Measurements from ENCODE around the gene G2E3.
"Not testable (repeated sequence)": the region's sequence is repeated elsewhere in the genome, so short reads cannot be mapped to it uniquely, and the experiment has no call there.

G2E3 gene

DNA sequence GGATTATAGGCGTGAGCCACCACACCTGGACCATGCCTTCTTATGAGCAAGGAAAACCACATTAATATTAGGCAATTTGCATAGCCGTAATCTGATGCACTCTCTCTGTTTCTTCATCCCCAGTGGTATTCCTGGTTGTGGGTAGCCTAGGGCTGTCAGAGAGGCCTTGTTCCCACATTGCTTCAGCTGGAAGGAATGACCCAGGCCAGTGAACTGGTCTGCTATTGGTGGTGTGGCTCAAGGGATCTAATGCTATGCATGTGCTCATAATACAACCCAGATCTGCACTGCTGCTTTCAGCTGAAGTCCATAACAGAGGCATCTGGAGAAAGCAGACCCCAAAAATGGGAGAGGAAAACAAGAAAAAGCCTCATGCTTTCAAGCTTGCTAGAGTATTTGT lies 33.1 kb upstream of the G2E3 start:
- DNase-seq (ENCODE audit: low read depth): peak; percentile 39
- TF ChIP-seq, protein P1, sequence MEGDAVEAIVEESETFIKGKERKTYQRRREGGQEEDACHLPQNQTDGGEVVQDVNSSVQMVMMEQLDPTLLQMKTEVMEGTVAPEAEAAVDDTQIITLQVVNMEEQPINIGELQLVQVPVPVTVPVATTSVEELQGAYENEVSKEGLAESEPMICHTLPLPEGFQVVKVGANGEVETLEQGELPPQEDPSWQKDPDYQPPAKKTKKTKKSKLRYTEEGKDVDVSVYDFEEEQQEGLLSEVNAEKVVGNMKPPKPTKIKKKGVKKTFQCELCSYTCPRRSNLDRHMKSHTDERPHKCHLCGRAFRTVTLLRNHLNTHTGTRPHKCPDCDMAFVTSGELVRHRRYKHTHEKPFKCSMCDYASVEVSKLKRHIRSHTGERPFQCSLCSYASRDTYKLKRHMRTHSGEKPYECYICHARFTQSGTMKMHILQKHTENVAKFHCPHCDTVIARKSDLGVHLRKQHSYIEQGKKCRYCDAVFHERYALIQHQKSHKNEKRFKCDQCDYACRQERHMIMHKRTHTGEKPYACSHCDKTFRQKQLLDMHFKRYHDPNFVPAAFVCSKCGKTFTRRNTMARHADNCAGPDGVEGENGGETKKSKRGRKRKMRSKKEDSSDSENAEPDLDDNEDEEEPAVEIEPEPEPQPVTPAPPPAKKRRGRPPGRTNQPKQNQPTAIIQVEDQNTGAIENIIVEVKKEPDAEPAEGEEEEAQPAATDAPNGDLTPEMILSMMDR (IDR thresholded peaks at IDR 0.05; ENCODE audit: insufficient read depth, low read depth, low read length, missing control alignments): no peak
- no peak overlapping the region for H3K4me3 ChIP-seq (ENCODE audit: low read length)

DNA sequence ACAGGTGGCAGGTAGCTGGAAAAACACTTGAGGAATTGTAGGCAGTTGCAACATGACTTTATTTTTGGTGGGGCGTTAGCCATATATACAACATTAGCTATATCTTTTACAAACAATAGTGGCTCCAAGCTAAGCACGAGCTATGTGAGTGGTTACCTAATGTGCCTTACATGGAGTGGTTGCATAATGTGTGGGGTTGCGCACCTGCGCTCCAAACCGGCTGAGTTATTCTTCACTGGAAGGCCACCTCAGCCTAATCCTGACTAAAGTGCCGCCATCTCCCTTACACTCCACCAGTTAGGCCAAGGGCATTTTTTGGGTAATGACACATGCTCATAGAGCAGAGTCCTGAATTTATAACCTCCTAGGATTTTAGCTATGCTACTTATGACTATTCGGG lies 31.8 kb upstream of the G2E3 start:
- no peak for DNase-seq (ENCODE audit: low read depth)
- H3K4me3 ChIP-seq (ENCODE audit: low read length): no peak overlapping the region
- TF ChIP-seq, protein P1 (IDR thresholded peaks at IDR 0.05; ENCODE audit: insufficient read depth, low read depth, low read length, missing control alignments): no peak

DNA sequence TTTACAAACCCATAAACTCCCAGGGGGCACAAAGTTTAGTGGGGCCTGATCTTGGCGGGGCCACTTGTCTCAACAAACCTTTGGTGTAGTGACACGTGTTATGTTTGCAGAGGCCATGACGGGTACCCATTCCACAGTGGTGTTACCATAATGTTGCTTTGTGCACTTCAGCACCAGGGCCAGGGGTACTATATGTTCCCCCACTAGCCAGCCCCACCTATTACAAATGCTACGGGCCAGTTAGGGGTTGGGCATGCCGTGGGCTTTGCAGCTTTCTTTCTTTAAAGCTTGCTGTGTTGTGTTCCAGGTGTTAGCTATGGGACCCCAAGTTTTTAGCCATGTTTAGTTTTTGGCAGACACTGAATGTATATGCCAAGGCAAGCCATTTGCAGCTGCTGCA lies 30.8 kb upstream of the G2E3 start:
- peak; percentile 4 for DNase-seq (ENCODE audit: low read depth)
- TF ChIP-seq, protein P1 (IDR thresholded peaks at IDR 0.05; ENCODE audit: insufficient read depth, low read depth, low read length, missing control alignments): no peak
- no peak overlapping the region for H3K4me3 ChIP-seq (ENCODE audit: low read length)

DNA sequence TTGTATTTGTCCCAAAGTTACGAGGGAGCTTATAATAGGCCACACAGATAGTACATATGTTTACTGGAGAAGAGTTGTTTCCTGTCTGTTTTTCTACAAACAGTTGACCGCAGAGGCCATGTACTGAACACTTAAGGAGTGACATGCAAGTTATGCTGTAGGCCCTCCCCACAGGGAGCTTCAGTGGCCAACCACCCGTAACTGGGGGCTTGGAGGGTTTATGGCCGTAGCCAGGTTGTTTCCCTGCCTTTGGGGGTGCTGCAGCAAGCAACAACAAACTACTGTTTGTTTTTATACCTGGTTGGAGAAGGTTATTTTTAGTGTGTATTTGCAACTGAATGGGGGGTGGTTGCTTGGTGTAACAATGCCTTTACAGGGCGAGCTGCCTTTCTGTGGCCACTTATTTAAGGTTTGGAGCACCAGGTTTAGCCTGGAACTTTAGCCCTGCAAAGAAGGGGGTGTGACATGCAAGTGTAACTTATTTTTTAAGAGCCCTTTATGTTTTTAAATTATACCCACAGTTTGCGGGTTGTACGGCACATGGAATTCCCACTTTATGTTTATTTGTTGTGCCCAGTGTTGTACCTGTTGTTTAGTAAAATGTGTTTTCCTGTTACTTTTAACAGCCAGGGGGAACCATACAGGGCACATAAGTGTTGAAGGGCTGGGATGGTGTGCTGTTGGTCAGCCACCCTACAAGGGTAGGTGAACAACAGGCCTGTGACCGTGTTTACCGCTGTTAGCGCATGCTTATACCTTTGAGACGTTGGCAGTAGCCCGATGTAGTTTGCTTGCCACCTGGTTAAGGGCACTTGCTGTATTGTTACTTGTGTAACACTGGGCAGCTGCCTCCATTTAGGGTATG lies 29.9 kb upstream of the G2E3 start:
- DNase-seq (ENCODE audit: low read depth): no peak
- H3K4me3 ChIP-seq (ENCODE audit: low read length): no peak overlapping the region
- TF ChIP-seq, protein P1 (IDR thresholded peaks at IDR 0.05; ENCODE audit: insufficient read depth, low read depth, low read length, missing control alignments): no peak

DNA sequence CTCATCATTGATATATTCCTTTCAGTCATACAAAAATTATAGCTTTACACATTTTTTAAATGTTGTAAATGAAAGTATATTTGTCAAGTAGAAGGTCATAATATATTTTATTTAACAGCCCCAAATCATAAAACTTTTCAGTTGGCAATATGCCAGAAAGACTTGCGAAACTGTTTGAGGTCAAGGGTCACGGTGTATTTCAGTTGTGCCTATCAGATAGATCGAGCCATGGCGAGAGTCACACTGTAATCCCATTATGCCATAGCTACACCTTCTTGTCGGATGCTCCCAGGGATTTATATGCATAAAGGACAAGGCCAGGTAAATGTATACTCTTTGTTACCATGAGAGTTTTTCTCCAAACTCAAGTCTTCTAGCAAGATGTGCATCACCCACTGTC lies 26.7 kb upstream of the G2E3 start:
- TF ChIP-seq, protein P1 (IDR thresholded peaks at IDR 0.05; ENCODE audit: insufficient read depth, low read depth, low read length, missing control alignments): no peak
- peak; percentile 5 for DNase-seq (ENCODE audit: low read depth)

DNA sequence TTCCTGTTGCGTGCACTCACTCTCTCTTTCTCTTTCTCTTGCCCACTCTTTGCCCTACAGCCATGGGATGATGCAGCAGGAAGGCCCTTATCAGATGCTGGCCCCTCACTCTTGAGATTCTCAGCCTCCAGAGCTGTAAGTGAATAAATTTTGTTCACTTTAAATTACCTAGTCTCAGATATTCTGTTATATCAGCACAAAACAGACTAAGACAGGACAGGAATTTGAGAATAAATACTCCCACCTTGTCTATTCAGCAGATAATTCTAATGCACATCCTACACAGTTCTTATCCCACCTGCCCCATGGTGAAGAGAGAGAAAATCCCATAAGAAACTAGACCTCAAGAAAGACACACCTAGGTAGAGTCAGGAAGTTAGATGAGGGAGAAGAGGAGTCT lies 25.8 kb upstream of the G2E3 start:
- DNase-seq (ENCODE audit: low read depth): no peak
- H3K4me3 ChIP-seq (ENCODE audit: low read length): no peak overlapping the region
- TF ChIP-seq, protein P1 (IDR thresholded peaks at IDR 0.05; ENCODE audit: insufficient read depth, low read depth, low read length, missing control alignments): no peak

More for the DNA sequence above, 26.7 kb upstream of the G2E3 start:
- no peak overlapping the region for H3K4me3 ChIP-seq (ENCODE audit: low read length)

DNA sequence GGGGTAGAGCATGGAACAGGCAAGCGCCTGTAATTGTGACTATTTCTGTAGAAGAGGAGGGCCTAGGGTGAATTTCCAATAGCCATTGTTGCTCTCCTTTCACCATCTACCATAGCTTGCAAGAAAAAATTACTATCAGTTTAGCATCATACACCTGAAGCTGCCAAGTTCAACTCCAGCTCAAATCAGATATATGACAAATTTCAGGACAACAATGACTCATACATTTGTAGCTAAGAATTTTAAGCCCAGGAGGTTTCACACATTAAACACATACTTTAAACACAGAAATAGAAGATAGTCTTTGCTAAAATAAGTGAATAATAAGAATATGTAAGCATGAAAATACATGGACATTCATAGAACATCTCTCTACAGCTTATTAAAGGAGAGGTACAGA lies 17.6 kb upstream of the G2E3 start:
- no peak overlapping the region for H3K4me3 ChIP-seq (ENCODE audit: low read length)
- TF ChIP-seq, protein P1 (IDR thresholded peaks at IDR 0.05; ENCODE audit: insufficient read depth, low read depth, low read length, missing control alignments): no peak
- DNase-seq (ENCODE audit: low read depth): peak; percentile 34

DNA sequence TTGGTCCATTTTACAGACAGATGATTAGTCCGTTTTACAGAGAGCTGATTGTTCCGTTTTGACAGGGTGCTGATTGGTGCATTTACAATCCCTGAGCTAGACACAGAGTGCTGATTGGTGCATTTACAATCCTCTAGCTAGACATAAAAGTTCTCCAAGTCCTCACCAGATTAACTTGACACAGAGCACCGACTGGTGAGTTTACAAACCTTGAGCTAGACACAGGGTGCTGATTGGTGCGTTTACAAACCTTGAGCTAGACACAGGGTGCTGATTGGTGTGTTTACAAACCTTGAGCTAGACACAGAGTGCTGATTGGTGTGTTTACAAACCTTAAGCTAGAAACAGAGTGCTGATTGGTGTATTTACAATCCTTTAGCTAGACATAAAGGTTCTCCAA lies 12.2 kb upstream of the G2E3 start:
- DNase-seq (ENCODE audit: low read depth); H3K4me3 ChIP-seq (ENCODE audit: low read length): not testable (repeated sequence)

Data from epithelial cell of esophagus (primary cell).